Sigmoid colon (tissue), 7 donors: Measurements from ENCODE around the gene PLEKHG4B. TPM values are rescaled to one million over a fixed set of nuclear protein-coding genes. Genes with fewer than 3 reads are reported as not detected.

Source experiments
- DNase-seq: peaks from one replicate; pipeline ENCODE4 v3.0.0-alpha.2; 2019
- H3K27ac ChIP-seq, 4 donors: fragments of 200-600 bp; sonication (generic); one replicate each; pipeline ENCODE4 v1.5.1; 2016 to 2019; ENCODE audit warnings: mild to moderate bottlenecking in 1 of 4
- H3K27me3 ChIP-seq, 3 donors: fragments of 200-600 bp; sonication (generic); one replicate each; pipeline ENCODE4 v1.5.1; 2019; ENCODE audit warnings: mild to moderate bottlenecking in 1 of 3
- H3K36me3 ChIP-seq, 4 donors: fragments of 200-600 bp; sonication (generic); one replicate each; pipeline ENCODE4 v1.5.1; 2016 to 2019
- H3K4me1 ChIP-seq, 4 donors: fragments of 200-600 bp; sonication (generic); one replicate each; pipeline ENCODE4 v1.5.1; 2017 to 2019
- H3K4me3 ChIP-seq, 4 donors: fragments of 200-600 bp; sonication (generic); one replicate each; pipeline ENCODE4 v1.5.1; 2017 to 2019; ENCODE audit warnings: mild to moderate bottlenecking in 2 of 4, moderate library complexity in 1 of 4
- H3K9me3 ChIP-seq, 4 donors: fragments of 200-600 bp in 3 of 4; sonication (generic) in 3 of 4; one replicate each; pipeline versions ENCODE4 v1.5.1 to v1.6.1; 2013 to 2019
- CTCF ChIP-seq, 4 experiments: fragments of 450-650 bp in 3 of 4; fragments of 200-600 bp in 1 of 4; IDR thresholded peaks; one replicate each; pipeline ENCODE4 v1.5.1; 2016 to 2019; ENCODE audit warnings: antibody characterized with exemption in 4 of 4, mild to moderate bottlenecking in 3 of 4, moderate library complexity in 2 of 4
- EP300 ChIP-seq, 4 donors: sonication (generic); formaldehyde crosslinking; IDR thresholded peaks; one replicate each; pipeline ENCODE4 v1.6.1; 2017; ENCODE audit warnings: antibody characterized with exemption in 4 of 4
- POLR2A ChIP-seq, 2 donors: fragments of 450-650 bp; IDR thresholded peaks; one replicate each; pipeline ENCODE4 v1.6.1; 2016; ENCODE audit warnings: antibody characterized with exemption in 2 of 2, mild to moderate bottlenecking in 2 of 2, moderate library complexity in 2 of 2
- POLR2AphosphoS5 ChIP-seq, 4 donors: sonication (generic); formaldehyde crosslinking; IDR thresholded peaks; one replicate each; pipeline ENCODE4 v1.6.1; 2017; ENCODE audit warnings: antibody characterized with exemption in 4 of 4
- WGBS, 2 donors: extraction: QIAGEN DNeasy Blood & Tissue Kit; methylation state at CpG; one replicate each; pipeline ENCODE4 v1.1.7; 2013; 5-methylcytosine and 5-hydroxymethylcytosine counted together
- intact Hi-C: fragments of 100-400 bp; cut with DNase I; formaldehyde crosslinking; loops from one replicate; pipeline ENCODE4 v1.15.1; 2023
- polyA plus RNA-seq, 3 donors: library from polyadenylated mRNA; stranded (reverse); fragments of 200-250 nt; gene quantifications; one replicate each; pipeline ENCODE4 v1.2.3, GENCODE V29; 2013
- total RNA-seq, 4 donors: library from RNA; depleted of rRNA; stranded (reverse); fragments of >200 nt; gene quantifications; one replicate each; pipeline ENCODE4 v1.1.0, GENCODE V29; 2016
- donor health status: healthy with polysubstance abuse.
- donor health status: Bipolar disorder and iron deficiency.
- donor health status: healthy.

Gene PLEKHG4B
- total and polyA plus RNA-seq, 7 donors, result 0.04 to 1.9 (median 0.36) TPM; not detected in 2

GRCh38 chr5:176296-176823 lies 84.4 kb downstream of the PLEKHG4B start:
- WGBS, 2 donors, result 73 to 78% methylated on average over 11 of the region's 11 CpGs
- no peak for TF ChIP-seq POLR2AphosphoS5 (IDR thresholded peaks at IDR 0.05)
- TF ChIP-seq EP300 (IDR thresholded peaks at IDR 0.05), result no peak
- TF ChIP-seq POLR2A (IDR thresholded peaks at IDR 0.05), result no peak
- no peak for TF ChIP-seq CTCF (IDR thresholded peaks at IDR 0.05)
- Histone ChIP-seq H3K27ac (no peak overlapping the region), H3K36me3 (no peaks in the 10 kb centered on the region), H3K9me3 (no peaks in the 10 kb centered on the region), H3K27me3 (no peaks in the 10 kb centered on the region), H3K4me1 (no peaks in the 10 kb centered on the region), H3K4me3 (no peak overlapping the region)
- intact Hi-C loops, result no loop called here
- peak; percentile 9 for DNase-seq

- H3K9me3 ChIP-seq, result no peaks in the 10 kb centered on the region
- TF ChIP-seq POLR2A (IDR thresholded peaks at IDR 0.05) (no peak), POLR2AphosphoS5 (IDR thresholded peaks at IDR 0.05) (no peak), EP300 (IDR thresholded peaks at IDR 0.05) (no peak), CTCF (IDR thresholded peaks at IDR 0.05) (no peak)
- intact Hi-C loops, result no loop called here
- H3K4me1 ChIP-seq, result no peaks in the 10 kb centered on the region
- no peak overlapping the region for H3K4me3 ChIP-seq
- H3K36me3 ChIP-seq, result no peaks in the 10 kb centered on the region
- H3K27ac ChIP-seq, result no peak overlapping the region
- WGBS, 2 donors, result 31 to 76% methylated on average over 5 of the region's 5 CpGs
- no peaks in the 10 kb centered on the region for H3K27me3 ChIP-seq
- no peak for DNase-seq
Measured at GRCh38 chr5:178110-178509, 86.1 kb downstream of the PLEKHG4B start.

- H3K4me1 ChIP-seq, result peaks cover 0 to 5% (median 2%) of the 10 kb centered on the region in 4 donors
- no peaks in the 10 kb centered on the region for H3K27me3 ChIP-seq
- intact Hi-C loops, result no loop called here
- DNase-seq, result peak; percentile 45
- H3K9me3 ChIP-seq, result no peaks in the 10 kb centered on the region
- H3K36me3 ChIP-seq, result no peaks in the 10 kb centered on the region
- H3K27ac ChIP-seq, result no peak overlapping the region
- no peak overlapping the region for H3K4me3 ChIP-seq
- TF ChIP-seq POLR2AphosphoS5 (IDR thresholded peaks at IDR 0.05), result no peak
- TF ChIP-seq POLR2A (IDR thresholded peaks at IDR 0.05), result no peak
- no peak for TF ChIP-seq EP300 (IDR thresholded peaks at IDR 0.05)
- TF ChIP-seq CTCF (IDR thresholded peaks at IDR 0.05), result no peak
- 83 to 91% methylated on average over 9 of the region's 9 CpGs for WGBS, 2 donors
Measured at GRCh38 chr5:179401-179800, 87.4 kb downstream of the PLEKHG4B start.

- no peak for TF ChIP-seq POLR2A (IDR thresholded peaks at IDR 0.05)
- no peak for TF ChIP-seq EP300 (IDR thresholded peaks at IDR 0.05)
- no peak for TF ChIP-seq CTCF (IDR thresholded peaks at IDR 0.05)
- no peak for TF ChIP-seq POLR2AphosphoS5 (IDR thresholded peaks at IDR 0.05)
- WGBS, 2 donors, result 76 to 77% methylated on average over 13 of the region's 13 CpGs
- peak; percentile 12 for DNase-seq
- Histone ChIP-seq H3K4me1 (peaks cover 0 to 15% (median 10%) of the 10 kb centered on the region in 4 donors), H3K4me3 (no peak overlapping the region), H3K27ac (no peak overlapping the region), H3K27me3 (no peaks in the 10 kb centered on the region), H3K9me3 (no peaks in the 10 kb centered on the region), H3K36me3 (no peaks in the 10 kb centered on the region)
- intact Hi-C loops, result no loop called here
Measured at GRCh38 chr5:180286-180918, 88.4 kb downstream of the PLEKHG4B start.
